HG02970 (cell line): ENCODE results near the gene ARRDC2.
"Not testable (repeated sequence)": the region's sequence is repeated elsewhere in the genome, so short reads cannot be mapped to it uniquely, and the experiment has no call there.

Source experiments
- ATAC-seq: cut with Tn5 transposase; IDR thresholded peaks from one replicate; pipeline ENCODE4 v1.9.1; 2021; ENCODE audit warnings: mild to moderate bottlenecking, moderate library complexity, moderate number of reproducible peaks; ENCODE audit not compliant: unreplicated experiment, low FRiP score

Gene ARRDC2

GRCh38 chr19:18007917-18008673, at the start of gene ARRDC2:
Gene ARRDC2 (plus strand): TSS chr19:18008170. CDS start chr19:18008311, 141 bp downstream.
- peak; percentile 71 for ATAC-seq

DNA sequence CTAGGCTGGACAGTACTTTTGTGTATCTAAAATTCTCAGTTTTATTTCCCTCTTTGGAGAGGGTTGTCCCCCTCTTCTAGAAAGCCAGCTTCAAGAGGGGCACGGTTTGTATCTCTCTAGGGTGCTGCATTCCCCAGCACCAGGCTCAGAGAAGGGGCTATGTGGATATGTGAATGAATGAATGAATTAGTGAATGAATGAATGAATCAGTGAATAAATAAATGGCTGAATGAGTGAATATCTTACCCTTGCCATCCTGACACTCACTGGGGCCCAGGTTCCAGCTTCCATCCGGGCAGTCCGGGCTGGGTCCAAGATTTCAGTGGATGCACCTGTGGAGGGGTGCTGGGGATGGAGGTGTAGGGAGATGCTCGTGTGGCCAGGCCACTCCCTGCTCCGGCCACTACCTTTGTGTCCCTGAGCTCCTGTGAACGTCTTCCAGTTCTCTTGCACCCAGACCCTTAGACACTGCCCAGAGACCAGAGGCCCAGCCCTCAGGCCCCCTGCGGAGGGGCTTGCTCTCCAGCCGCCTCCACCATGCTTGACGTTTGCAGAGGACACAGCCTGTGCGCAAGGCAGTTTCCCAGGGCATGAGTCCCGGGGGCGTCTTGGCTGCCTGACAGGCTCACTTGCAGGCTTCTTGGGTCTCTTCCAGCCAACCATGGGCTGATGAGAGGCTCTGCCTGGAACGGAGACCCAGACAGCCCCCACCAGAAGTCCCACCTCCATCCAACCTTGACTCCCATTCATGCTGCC, 43.9 kb upstream of the ARRDC2 start:
- ATAC-seq, result no peak

- no peak for ATAC-seq
Observed at GRCh38 chr19:17965370-17966128, 42.4 kb upstream of the ARRDC2 start.

- no peak for ATAC-seq
Observed at GRCh38 chr19:17966129-17966483, 41.9 kb upstream of the ARRDC2 start.

DNA sequence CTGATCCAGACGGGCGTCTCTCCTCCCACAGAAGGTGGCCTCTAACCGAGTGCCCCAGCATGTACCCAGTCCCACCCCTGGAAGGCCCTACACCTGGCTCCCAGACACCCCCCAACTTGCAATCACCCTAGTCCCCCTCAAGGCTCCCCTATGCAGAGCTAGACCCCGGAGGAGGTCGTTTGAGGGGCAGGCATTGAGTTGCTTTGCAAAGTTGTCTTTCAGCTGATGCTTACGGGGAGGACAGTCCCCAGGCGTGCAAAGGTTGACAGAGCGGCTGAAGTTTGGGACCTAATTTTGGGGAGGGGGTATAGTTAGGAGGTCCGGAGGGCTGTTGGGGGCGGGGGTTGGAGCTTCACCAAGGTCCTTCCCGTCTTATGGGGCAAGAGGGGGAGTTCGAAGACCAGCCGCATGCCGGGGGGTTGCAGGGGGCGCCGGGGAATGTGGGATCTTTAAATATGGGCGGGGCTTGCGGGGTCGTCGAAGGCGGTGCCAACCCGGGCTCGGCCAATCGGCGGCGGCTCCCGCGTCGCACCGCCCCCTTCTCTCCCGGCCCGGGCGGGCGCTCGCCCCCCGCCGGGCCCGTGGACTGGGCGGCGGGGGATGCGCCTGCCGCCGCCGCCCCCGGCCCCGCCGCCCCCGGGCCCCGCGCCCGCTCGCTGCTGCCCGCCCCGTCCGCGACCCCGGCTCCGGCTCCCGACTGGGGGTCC, 41.3 kb upstream of the ARRDC2 start, which contains the start of gene KCNN1:
KCNN1 (plus strand) TSS at position 558 of the 707 bp plus-strand sequence. CDS start 6,782 bp downstream, outside the sequence.
- no peak for ATAC-seq

GRCh38 chr19:17967257-17968051, 40.5 kb upstream of the ARRDC2 start:
- ATAC-seq, result no peak

DNA sequence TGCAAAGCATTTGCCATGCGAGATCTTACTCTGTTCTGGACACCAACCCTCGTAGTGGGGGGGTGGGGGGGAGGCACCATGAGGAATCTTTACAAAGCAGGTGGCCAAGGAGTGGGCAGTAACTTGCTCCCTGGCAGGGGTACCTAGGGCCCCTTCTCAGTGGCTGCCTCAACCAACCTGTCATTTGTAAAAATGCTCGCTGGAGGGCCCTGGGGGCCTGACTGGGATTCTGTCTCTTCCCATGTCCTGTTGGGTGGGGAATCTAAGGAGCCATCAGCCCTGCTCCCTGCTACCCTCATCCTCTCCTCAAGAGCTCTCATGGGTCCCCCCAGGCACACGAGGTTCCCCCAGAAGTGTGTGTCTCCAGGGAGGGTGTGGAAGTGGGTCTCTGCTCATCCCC, 39.6 kb upstream of the ARRDC2 start:
- no peak for ATAC-seq

DNA sequence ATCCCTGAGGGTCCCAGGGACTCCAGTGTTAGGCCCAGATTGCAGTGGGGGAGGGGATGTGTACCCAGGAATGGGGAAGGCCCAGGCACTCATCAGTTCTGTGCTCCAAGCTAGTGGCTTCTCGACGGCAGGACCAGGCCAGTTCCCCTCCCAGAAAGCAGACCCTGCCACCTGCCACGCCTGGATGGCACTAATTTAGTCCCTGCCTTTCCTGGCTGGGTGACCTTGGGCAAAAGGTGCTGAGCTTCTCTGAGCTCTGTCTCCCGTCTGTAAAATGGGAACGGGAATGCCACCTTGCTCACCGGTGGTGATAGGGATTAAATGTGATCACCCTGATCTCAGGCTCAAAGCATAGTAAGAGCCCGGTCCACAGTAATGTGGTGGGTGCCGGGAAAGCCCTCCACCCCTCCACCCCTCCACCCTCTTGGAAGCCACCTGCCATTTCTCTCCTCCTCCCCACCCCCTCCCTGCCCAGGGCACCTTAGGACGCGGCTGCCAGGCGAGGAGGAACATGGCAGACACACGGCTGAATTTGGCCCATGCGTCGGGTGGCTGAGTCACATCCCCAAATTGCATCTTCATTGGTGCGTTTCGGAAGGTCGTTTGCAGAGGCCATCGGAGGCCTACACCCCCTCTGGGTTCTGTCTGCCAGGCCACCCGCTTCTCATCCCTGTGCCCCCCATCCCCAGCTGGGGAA, 38.7 kb upstream of the ARRDC2 start:
- ATAC-seq, result no peak

GRCh38 chr19:17972230-17972629, 35.7 kb upstream of the ARRDC2 start:
- ATAC-seq, result no peak

DNA sequence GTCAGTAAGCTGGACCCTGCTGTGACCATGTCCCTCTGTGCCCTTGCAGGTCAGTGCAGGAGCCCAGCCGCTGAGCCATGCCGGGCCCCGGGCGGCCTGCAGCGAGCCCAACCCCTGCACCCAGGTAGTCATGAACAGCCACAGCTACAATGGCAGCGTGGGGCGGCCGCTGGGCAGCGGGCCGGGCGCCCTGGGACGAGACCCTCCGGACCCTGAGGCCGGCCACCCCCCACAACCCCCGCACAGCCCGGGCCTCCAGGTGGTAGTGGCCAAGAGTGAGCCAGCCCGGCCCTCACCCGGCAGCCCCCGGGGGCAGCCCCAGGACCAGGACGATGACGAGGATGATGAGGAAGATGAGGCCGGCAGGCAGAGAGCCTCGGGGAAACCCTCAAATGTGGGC, 34.2 kb upstream of the ARRDC2 start:
- ATAC-seq, result no peak

GRCh38 chr19:17974551-17974950, 33.4 kb upstream of the ARRDC2 start:
- ATAC-seq, result no peak

- ATAC-seq, result no peak
Observed at GRCh38 chr19:17975032-17975431, 32.9 kb upstream of the ARRDC2 start.

DNA sequence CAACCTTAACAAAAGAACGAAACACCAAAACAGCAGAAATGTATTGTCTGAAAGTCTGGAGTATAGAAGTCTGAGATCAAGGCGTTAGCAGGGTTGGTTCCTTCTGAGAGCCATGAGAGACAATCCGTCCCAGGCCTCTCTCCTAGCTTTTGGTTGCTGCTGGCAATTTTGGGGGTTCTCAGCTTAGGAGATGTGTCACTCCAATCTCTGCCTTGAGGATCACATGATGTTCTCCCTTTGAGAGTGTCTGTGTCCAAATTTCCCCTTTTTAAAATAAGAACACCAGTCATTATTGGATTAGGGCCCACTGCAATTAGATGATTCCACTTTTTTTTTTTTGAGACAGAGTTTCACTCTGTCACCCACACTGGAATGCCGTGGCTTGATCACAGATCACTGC, 30.9 kb upstream of the ARRDC2 start:
- ATAC-seq, result no peak

DNA sequence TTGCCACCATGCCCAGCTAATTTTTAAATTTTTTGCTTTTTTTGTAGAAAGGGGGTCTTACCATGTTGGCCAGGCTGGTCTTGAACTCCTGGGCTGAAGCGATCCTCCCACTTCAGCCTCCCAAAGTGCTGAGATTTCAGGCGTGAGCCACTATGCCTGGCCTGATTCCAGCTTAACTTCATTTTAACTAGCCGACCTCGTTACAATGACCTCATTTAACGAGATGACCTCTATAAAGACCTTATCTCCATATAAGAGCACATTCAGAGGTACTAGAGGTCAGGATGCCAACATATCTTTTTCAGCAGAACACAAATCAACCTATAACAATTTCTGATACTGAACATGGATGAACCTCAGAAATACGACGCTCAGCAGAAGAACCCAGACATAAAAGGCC, 30.5 kb upstream of the ARRDC2 start:
- ATAC-seq, result no peak

DNA sequence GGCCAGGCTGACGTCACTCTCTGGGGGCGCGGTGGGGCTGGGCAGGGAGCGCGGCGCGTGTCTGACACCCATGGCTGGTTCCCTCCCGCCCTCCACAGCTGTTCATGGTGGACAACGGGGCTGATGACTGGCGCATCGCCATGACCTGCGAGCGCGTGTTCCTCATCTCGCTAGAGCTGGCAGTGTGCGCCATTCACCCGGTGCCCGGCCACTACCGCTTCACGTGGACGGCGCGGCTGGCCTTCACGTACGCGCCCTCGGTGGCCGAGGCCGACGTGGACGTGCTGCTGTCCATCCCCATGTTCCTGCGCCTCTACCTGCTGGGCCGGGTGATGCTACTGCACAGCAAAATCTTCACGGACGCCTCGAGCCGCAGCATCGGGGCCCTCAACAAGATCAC, 26.4 kb upstream of the ARRDC2 start:
- no peak for ATAC-seq

GRCh38 chr19:17982430-17982829, 25.5 kb upstream of the ARRDC2 start:
- ATAC-seq, result no peak

- no peak for ATAC-seq
Observed at GRCh38 chr19:17985037-17985818, 22.7 kb upstream of the ARRDC2 start.

- not testable (repeated sequence) for ATAC-seq
Observed at GRCh38 chr19:17986569-17986968, 21.4 kb upstream of the ARRDC2 start.
